NCI-H1092 treated with DMSO at 0.1 percent for 48 hours (cell line): ENCODE measurements around the gene PDE1A.
"Not testable (repeated sequence)": the region's sequence is repeated elsewhere in the genome, so short reads cannot be mapped to it uniquely, and the experiment has no call there.

ENCODE experiments used
- DNase-seq: peaks from one replicate; lab custom pipeline; 2025; lab: John Stamatoyannopoulos, UW

PDE1A gene

DNA sequence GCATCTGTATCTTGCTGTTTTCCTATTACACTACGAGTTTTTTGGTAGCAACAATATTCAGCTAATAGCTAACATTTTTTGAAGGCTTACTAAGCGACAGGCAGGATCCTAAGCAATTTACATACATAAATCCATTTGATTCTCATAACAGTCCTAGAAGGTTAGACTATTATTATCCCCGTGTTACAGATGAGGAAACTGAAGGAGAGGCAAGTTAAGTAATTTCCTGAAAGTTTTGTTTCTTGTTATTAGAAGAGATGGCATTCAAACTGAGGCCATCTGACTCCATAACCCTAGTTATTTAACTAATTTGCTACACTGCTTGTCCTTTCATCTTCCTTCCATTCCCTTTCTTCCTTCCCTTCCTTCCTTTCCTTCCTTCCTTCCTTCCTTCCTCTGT lies 68.2 kb downstream of the PDE1A start:
- no peak for DNase-seq

- no peak for DNase-seq
Observed at GRCh38 chr2:182355815-182356214, 71.0 kb downstream of the PDE1A start.

DNA sequence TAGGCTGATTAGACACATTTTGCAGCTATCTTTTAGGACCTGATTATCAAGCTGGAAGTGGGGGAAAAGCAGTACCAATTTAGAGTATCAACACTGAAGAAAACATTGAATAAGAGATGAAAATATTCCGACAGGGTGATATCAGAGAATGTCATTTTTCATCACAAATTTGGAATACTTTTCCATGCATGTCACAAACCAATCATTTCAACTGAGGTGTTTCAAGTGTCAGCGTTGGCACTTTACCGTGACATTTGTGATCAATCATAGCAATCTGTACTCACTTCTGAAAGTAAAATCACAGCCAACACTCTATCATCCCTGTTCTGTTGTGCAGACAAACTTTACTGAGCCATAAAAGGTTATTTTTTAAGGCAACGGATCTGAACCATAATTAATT lies 75.4 kb downstream of the PDE1A start:
- no peak for DNase-seq

- no peak for DNase-seq
Observed at GRCh38 chr2:182349268-182349667, 77.6 kb downstream of the PDE1A start.

DNA sequence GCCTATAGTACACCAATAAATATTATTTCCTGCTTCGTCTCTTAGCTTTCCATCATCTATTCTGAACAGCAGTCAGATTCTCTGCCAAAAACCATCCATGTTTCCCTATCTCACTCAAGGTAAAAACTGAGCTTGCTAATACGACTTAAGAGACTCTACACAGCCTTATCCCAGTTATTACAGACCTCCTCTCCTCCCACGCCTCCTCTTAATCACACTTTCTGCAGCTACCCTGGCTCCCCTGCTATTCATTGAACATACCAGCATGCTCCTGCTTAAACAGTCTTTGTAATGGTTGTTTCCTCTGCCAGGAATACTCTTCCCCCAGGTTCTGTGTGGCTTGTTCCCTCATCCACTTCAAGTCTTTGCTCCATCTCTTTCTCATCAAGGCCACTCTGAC lies 81.5 kb downstream of the PDE1A start:
- no peak for DNase-seq

DNA sequence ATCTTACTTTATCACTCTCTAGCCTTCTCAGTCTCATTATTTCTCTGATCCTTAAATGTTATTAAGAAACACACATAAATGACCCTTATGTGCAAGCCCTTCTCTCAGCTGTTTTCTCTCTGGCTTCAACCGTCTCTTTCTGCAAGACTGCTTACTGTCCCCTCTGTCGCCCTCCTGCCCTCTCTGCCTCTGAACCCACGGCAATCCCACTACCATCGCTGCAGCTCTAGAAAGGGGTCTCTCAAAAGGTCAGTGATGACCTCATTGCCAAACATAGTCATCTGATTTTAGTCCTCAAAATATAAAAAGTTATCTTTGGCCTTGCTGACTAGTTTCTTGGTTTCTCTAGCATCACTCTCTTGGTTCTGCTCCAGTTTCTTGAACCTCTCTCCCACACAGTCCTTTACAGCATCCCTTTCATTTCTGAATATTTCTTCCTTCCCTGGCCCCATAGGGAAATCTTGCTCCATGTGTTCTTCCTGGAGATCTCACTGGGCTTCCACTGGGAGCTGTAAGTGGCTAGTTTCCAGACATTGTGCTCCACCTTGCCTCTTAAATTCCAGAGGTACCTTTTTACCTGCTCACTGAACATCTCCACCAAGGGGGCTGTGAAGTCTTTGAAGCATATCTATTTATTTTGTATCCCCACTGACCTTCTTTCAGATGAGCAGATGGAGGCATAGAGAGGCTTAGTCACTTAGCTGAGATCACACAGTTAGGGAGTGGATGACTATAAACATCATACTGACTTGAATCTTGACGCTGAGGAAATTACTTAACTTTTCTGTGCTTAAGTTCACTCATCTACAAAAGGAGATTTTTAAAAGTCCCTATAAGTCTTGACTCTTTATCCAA lies 96.2 kb downstream of the PDE1A start:
- no peak for DNase-seq

DNA sequence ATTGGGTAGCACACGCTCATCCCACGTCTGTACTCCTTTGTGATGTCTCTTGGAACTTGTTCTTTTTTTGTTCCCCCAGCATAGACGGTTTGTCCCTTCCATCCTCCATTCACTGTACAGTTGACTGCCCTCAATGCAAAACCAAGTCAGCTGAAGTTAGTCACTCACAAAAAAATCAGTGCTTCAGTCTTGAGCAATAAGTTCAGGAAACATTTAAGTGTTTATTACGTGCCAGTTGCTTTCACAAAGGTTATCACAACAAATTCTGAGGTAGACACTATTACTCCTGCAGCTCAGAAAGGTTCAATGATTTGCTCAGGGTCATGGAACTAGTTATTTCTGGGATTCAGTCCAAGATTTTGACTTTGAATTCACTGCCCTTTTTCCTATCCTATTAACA lies 102.2 kb downstream of the PDE1A start:
- DNase-seq: no peak

DNA sequence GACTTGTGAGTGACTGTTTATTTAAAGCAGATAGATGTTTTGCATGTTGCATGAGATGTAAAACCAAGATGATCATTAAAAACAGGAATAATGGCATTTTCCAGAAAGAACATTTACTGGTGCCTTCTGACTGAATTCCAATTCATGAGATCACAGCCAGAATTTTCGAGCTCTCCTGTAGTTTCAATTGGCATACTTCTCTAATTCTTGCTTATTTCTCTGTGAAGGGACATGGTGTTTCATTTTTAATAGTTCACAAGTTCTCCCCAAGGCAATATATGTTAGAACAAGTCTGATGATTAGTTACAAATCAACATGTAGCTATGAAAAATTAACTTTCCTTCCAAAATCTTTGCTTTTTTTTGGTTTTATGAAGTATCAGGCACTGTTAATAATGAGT lies 105.7 kb downstream of the PDE1A start:
- DNase-seq: no peak

DNA sequence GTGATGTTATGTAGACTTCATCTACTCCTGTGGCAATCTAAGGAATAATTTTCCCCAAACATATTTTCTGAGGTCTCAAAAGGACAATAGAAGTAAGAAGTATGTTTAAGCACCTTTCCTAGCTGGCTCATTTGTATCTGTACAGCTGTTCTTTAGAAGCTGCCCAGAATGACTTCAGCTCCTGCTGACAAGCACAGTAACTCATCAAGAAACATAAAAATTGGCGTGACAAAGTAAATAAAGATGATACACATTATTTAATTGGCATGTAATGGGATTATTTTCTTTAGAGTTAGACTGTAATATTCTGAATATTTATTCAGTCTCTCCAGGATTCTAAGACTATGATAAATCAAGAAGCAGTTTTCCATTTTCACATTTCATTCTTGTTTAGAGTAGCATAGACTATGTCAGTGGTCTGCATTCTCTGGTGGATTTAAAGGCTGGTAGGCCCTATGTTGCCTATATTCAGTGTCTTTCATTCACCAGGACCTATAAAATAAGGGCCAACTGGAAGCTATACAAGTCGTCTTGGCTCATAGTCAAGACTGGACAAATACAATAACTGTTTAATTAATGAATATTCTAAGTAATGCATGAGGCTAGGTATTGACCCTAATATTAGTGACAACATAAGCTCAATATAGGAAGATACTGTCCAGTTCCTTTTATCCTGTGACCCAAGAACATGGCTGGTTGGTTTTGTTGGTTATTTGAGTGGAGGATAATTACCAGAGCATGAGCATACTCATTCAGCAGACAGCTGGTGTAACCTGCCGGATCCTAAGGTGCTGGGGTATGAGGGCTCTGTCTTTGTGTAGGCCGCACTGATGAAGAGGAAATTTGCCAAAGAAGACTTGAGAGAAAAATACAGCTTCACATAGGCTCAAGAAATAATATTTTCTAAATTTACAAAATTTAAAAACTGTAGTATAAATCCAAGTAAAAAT lies 107.0 kb downstream of the PDE1A start:
- peak; percentile 5 for DNase-seq

- no peak for DNase-seq
Observed at GRCh38 chr2:182318466-182319220, 108.2 kb downstream of the PDE1A start.

DNA sequence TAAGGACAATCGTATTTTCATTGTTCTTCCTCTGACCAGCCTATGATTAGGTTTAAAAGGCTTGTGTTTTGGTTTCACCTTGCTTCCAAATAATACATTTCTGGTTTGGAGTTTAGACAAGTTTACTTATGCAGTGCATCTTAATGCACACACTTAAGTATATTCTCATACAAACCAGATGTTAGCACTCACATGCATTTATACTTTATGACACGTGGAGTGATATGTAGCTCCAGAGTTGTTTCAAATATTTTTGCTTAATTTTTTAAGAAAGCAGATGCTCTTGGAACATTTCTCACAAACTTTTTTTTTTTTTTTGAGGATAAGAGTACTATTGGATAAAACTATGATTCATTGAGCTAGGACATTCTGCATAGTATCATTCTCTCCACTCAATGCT lies 109.9 kb downstream of the PDE1A start:
- no peak for DNase-seq

DNA sequence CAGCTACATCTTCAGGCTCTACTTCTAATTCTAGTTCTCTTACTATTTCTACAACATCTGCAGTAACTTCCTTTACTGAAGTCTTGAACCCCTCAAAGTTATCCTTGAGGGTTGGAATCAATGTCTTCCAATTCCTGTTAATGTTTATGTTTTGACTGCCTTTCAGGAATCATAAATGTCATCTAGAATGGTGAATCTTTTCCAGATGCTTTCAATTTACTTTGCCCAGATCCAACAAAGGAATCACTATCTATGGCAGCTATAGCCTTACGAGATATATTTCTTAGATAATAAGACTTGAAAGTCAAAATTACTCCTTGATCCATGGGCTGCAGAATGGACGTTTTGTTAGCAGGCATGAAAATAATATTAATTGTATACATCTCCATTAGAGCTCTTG lies 123.9 kb downstream of the PDE1A start:
- no peak for DNase-seq

- no peak for DNase-seq
Observed at GRCh38 chr2:182302174-182302573, 124.7 kb downstream of the PDE1A start.

- no peak for DNase-seq
Observed at GRCh38 chr2:182301093-182301492, 125.7 kb downstream of the PDE1A start.

- DNase-seq: no peak
Observed at GRCh38 chr2:182300608-182301007, 126.2 kb downstream of the PDE1A start.

DNA sequence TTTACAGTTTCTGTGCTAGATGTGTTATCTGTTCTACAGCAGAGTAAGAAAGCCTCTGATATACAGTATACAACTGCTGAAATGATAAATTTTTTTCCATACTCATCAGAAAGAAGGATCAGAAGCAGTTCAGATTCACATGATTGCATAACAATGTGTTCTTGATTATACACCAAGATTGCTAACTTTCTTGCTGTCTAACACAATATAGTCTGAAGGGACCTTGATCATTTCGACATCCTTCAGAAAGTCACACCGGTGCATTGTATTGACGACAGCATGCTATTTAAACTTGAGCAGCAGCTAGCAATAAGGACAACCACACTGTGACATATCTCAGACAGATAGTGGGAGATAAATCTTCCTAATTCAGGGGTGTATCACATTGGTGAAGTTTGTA lies 127.2 kb downstream of the PDE1A start:
- DNase-seq: no peak

DNA sequence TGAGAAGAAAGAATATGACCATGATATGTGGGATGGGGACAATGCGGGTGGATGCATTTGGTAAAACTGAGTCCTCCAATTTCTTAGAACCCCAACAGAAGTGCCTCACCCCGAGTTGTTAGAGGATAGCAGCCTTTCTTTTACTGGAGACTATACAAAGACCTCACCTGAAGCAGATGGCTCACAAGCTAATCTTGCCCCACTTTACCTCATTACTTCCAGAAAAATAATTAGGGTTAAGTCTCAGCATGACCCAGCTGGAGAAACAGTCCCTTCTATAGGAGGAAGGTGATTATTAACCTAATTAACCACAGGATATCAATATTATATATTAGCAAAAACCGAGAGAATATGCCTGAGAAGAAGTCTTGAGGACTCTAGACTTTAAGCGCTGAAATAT lies 128.4 kb downstream of the PDE1A start:
- no peak for DNase-seq

DNA sequence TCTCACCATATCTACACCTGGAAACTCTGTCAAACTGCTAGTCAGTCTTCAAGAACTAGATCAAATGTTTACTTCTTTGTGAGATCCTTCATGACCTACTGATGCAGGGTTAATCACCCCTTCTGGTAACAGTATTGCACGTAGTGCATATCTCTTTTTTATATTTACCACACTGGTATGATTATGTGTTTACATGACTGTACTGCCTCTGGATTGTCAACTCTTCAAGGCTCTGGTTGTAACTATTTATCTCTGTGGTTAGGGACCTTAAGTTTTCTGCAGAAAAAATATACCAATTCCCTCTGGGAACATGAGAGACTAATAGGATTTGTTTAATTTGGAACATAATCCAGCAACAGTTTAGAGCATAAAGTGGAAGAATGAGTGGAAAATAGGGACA lies 135.5 kb downstream of the PDE1A start:
- DNase-seq: no peak

DNA sequence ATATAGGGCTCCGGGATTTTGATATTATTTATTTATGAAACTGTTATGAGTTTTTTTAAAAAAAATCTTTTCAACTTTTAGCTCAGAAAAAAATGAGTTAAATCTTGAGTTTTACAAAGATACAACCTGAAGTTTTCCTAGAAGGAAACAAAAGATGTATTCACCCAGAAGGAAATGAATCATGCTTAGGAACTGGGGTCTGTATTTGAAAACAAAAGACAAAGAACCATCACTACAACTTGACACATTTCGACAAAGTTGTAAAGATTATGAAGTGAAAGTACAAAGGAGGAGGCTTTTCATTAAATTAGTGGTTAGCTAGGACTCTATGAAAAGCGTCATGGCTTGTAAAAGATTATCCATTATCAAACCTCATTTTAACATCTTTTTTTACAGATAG lies 143.3 kb downstream of the PDE1A start:
- DNase-seq: no peak

DNA sequence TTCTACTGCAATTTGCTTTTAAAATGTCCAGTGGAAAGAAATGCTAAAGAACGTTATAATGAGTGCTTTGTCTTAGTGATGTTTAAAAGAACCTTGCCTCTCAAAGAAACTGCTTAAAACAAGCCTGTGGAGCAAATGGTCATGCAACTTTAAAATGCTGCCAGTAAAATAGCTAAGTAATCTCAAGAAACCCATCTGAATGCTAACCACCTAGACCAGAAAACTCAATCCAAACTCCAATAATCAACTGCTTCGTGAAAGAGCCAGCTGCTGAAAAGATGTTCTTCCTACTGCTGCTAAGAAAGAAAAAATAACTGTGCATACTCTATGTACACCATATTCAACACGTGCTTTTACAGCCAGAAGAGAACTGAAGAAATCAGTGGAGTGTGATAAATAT lies 145.6 kb downstream of the PDE1A start:
- no peak for DNase-seq

DNA sequence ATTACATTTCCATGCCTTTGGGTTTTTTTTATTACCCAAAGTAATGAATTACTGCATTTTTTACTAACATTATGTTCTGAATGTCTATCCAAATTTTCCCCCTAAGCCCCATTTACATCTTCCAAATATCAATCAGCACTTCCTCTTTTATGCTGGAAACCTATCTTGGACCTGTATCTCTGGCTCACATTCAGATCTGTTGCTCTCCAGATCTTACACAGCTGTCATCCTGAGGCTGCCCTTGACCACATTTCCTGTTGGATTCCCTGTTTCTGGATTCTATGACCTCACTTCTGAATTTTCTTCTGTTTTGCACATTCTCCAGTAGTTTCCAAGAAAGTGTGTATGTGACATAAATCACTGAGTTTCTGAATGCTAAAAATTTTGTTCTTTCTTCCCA lies 146.7 kb downstream of the PDE1A start:
- no peak for DNase-seq

GRCh38 chr2:182276662-182277061 lies 150.2 kb downstream of the PDE1A start:
- not testable (repeated sequence) for DNase-seq
